SJCRH30 (cell line): ENCODE data around the gene SDR39U1. TPM values are rescaled to one million over a fixed set of nuclear protein-coding genes. Genes with fewer than 3 reads are reported as not detected.
"Not testable (repeated sequence)": the region's sequence is repeated elsewhere in the genome, so short reads cannot be mapped to it uniquely, and the experiment has no call there.

Experiments
- DNase-seq, 2 experiments: peaks; one replicate each; pipeline ENCODE4 v3.0.0-alpha.2; 2015 to 2020
- H3K27ac ChIP-seq: fragments of 250-450 bp; sonication (Bioruptor Pico); 2 replicates; pipeline ENCODE4 v1.5.1; 2020; ENCODE audit warnings: mild to moderate bottlenecking, moderate library complexity
- H3K27me3 ChIP-seq: fragments of 250-450 bp; sonication (Bioruptor Pico); 2 replicates; pipeline ENCODE4 v1.5.1; 2020; ENCODE audit warnings: mild to moderate bottlenecking, moderate library complexity
- H3K36me3 ChIP-seq: fragments of 250-450 bp; sonication (Bioruptor Pico); 2 replicates; pipeline ENCODE4 v1.5.1; 2020; ENCODE audit warnings: mild to moderate bottlenecking, moderate library complexity
- H3K4me1 ChIP-seq: fragments of 250-450 bp; sonication (Bioruptor Pico); 2 replicates; pipeline ENCODE4 v1.5.1; 2020; ENCODE audit warnings: mild to moderate bottlenecking, moderate library complexity
- H3K4me3 ChIP-seq: fragments of 250-450 bp; sonication (Bioruptor Pico); 2 replicates; pipeline ENCODE4 v1.5.1; 2020; ENCODE audit warnings: mild to moderate bottlenecking, moderate library complexity
- H3K9me3 ChIP-seq: fragments of 250-450 bp; sonication (Bioruptor Pico); replicated peaks from 2 replicates; pipeline ENCODE4 v1.5.1; 2020; ENCODE audit warnings: mild to moderate bottlenecking, moderate library complexity
- total RNA-seq: library from RNA; depleted of rRNA; stranded (reverse); fragments of >200 nt; shearing (Covaris generic); gene quantifications from 2 replicates; pipeline ENCODE4 v1.2.3, GENCODE V29; 2014; rRNA removed

The SDR39U1 gene, protein sequence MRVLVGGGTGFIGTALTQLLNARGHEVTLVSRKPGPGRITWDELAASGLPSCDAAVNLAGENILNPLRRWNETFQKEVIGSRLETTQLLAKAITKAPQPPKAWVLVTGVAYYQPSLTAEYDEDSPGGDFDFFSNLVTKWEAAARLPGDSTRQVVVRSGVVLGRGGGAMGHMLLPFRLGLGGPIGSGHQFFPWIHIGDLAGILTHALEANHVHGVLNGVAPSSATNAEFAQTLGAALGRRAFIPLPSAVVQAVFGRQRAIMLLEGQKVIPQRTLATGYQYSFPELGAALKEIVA
- 29.3 and 34.1 TPM in 2 replicates for total RNA-seq

DNA sequence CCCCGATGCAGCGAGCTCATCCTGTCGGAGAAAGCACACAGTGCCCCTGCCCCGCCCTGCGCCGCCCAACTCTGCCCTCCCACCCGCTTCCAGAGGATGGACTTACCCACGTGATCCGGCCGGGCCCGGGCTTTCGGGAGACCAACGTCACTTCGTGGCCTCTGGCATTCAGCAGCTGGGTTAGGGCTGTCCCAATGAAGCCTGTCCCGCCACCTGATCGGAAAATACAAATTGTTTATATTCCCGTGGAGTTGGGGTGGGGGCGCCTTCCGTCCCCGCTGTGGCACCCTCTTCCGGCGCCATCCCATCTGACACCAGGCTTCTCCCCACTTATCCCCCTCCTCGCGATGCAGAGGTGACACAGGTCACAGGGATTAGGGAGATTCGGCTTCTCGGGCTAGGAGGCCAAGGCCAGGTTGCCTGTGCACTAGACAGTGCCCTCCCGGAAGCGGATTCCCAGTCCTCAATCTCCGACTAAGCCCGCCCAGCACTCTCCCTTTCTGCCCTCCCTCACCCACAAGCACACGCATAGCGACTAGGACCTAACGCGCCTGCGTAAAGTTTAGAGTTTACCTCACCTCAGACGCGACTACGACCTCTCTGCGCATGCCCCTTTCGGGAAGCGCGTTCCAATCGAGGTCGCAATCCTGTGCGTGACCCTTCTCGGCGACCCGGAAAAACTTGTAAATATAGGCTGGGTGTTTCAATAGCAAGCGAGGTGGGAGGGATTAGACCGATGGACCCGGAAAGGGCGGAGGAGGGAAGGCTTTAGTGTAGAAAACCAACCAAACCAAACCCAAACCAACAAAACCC, at the start of gene SDR39U1:
TSS of gene SDR39U1 (minus strand) at position 537 of the 813 bp plus-strand sequence. CDS start at position 530, 7 bp downstream.
- no peaks in the 10 kb centered on the region for H3K9me3 ChIP-seq

DNA sequence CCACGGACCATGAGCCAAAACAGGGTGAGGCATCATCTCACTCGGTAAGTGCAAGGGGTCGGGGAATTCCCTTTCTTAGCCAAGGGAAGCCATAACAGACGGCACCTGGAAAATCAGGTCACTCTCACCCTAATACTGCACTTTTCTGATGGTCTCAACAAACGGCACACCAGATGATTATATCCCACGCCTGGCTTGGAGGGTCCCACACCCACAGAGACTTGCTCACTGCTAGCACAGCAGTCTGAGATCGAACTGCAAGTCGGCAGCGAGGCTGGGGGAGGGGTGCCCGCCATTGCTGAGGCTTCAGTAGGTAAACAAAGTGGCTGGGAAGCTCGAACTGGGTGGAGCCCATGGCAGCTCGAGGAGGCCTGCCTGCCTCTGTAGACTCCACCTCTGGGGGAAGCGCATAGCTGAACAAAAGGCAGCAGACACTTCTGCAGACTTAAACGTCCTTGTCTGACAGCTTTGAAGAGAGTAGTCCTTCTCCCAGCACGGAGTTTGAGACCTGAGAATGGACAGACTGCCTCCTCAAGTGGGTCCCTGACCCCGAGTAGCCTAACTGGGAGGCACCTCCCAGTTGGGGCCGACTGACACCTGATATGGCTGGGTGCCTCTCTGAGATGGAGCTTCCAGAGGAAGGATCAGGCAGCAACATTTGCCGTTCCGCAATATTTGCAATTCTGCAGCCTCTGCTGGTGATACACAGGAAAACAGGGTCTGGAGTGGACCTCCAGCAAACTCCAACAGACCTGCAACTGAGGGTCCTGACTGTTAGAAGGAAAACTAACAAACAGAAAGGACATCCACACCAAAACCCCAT, 49.2 kb upstream of the SDR39U1 start:
- H3K4me1 ChIP-seq, H3K9me3 ChIP-seq, DNase-seq, H3K36me3 ChIP-seq, H3K27ac ChIP-seq, H3K4me3 ChIP-seq, H3K27me3 ChIP-seq: not testable (repeated sequence)

More for the DNA sequence above, at the start of gene SDR39U1:
- H3K27me3 ChIP-seq, result no peaks in the 10 kb centered on the region
- peaks cover 8% of the 10 kb centered on the region for H3K4me1 ChIP-seq
- H3K27ac ChIP-seq, result peak within 1 kb of the TSS; percentile 95
- DNase-seq, result peak; percentile 98 to 99
- H3K36me3 ChIP-seq, result peaks cover 12% of the 10 kb centered on the region; the same call in 1 of the 2 replicates
- peak within 1 kb of the TSS; percentile 75 for H3K4me3 ChIP-seq

DNA sequence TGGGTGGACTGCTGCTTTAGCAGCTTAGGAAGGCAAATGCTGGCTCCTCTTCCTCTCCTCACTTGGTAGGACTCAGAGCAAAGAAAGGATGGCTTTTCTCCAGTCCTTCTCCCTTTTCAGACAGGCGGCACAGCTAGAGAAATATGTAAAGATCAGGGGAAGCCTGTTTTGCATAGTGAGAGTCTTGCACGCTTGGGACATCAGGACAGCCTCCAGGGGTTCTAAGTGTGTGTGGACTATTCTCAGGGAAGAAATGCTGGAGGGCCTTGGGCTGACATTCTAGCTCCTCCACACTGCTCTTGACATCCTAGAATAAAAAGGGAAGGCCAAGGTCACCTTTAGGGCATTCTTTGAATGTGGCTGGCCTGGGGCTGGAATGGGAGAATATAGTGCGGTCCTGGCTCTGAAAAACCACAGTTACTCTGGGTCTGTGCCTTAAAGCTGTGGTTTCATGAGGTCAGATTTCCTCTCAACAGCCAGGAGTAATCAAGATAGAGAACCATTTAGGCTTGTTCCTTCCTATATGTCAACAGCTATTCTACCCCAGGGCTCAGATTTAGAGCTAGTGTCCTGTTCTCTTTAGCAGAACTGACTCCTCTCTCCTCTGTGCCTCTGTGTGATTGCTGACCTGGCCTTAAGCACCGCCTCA, 41.2 kb upstream of the SDR39U1 start:
- Histone ChIP-seq H3K9me3 (no peaks in the 10 kb centered on the region), H3K4me3 (no peak overlapping the region), H3K4me1 (no peaks in the 10 kb centered on the region), H3K27me3 (no peaks in the 10 kb centered on the region), H3K27ac (no peak overlapping the region), H3K36me3 (no peaks in the 10 kb centered on the region)
- no peak for DNase-seq

DNA sequence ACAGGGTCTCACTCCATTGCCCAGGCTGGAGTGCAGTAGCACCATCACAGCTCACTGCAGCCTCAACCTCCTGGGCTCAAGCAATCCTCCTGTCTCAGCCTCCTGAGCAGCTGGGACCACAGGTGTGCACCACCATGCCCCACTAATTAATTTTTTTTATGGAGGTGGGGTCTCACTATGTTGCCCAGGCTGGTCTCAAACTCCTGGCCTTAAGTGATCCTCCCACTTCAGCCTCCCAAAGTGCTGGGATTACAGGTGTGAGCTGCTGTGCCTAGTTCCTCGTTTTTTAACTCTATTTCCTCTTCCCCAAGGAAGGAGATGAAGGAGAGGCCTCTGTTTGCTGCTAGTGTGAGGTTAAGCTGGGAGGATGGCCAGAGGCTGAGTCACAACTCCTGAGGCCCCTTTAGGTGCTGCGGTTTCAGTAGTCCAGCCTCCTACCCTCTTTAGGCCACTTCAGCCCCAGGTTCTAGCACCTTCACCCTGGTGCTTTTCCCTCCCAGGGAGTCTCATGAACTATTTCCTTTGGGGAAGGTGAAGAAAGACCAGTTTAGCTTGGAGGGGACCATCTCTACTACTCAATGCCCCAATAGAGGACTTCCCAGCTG, 40.2 kb upstream of the SDR39U1 start:
- not testable (repeated sequence) for H3K36me3 ChIP-seq, H3K4me3 ChIP-seq, H3K27me3 ChIP-seq, H3K27ac ChIP-seq, H3K9me3 ChIP-seq, DNase-seq, H3K4me1 ChIP-seq

DNA sequence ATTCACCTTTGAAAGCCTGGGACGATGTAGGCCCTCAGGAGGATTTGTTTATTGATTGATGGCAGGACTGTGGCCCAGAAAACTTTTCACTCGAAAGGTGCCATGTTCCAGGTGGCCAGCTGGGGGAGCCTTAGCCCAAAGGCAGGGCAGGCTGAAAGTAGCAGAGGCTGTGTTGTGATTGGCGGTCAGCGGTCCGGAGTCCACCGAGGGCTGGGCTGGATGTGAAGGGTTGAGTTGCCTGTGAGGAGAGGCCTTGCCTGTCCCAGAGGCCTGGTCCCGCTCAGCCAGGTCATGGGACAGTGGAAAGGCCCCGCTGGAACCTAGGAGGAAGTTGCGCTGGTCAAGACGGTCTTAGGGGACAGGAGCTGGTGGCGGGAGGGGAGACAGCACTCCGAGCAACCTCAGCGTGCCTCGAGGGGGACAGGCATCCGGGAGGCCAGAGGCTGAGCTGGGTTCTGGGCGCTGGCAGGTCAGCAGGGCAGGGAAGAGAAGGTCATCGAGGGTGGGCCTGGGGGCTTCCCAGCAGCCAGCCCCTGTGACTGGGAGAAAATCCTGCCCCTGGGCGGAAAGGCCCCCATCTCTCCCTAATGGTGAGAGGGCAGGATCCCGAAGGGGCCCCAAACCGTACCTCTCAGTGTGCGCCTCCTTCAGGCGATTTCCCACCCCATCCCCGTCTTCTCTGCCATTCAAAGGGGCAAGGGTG, 39.2 kb upstream of the SDR39U1 start:
- Histone ChIP-seq H3K9me3 (no peaks in the 10 kb centered on the region), H3K27ac (no peak overlapping the region), H3K4me1 (no peaks in the 10 kb centered on the region), H3K4me3 (no peak overlapping the region), H3K27me3 (no peaks in the 10 kb centered on the region), H3K36me3 (no peaks in the 10 kb centered on the region)
- peak; percentile 38 to 57 for DNase-seq

DNA sequence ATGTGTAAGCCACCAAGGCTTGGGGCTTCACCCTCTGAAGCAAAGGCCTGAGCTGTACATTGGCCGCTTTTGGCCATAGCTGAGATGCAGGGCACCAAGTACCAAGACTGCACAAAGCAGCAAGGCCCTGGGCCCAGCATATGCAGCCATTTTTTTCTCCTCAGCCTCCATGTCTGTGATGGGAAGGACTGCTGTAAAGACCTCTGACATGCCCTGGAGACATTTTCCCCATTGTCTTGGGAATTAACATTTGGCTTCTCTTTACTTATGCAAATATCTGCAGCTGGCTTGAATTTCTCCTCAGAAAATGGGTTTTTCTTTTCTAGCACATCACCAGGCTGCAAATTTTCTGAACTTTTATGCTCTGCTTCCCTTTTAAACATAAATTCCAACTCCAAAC, 37.4 kb upstream of the SDR39U1 start:
- H3K36me3 ChIP-seq, H3K27me3 ChIP-seq, H3K4me1 ChIP-seq, H3K9me3 ChIP-seq, H3K27ac ChIP-seq, H3K4me3 ChIP-seq, DNase-seq: not testable (repeated sequence)

DNA sequence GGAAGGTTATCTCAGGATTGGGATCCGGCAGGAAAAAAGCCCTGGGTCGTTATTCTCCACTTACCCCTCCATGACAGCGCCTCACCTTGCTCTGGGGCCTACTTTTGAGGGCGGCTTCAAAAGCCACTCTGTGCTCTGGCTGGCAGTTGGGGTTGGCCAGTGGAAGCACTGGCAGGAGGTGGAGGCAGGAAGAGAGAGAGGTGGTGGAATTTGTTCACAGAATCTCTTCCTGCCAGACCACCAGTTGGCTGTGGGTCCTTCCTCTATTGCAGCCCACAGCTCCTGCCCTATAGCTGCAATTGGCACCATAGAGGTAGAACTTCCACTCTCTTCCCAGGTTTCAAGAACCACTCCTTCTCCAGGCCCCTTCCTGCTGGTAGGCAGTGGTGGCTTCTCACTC, 32.7 kb upstream of the SDR39U1 start:
- no peaks in the 10 kb centered on the region for H3K27me3 ChIP-seq
- no peak overlapping the region for H3K27ac ChIP-seq
- H3K36me3 ChIP-seq, result no peaks in the 10 kb centered on the region
- H3K9me3 ChIP-seq, result no peaks in the 10 kb centered on the region; the same call in 1 of the 2 replicates
- DNase-seq, result no peak
- H3K4me3 ChIP-seq, result no peak overlapping the region
- no peaks in the 10 kb centered on the region for H3K4me1 ChIP-seq

DNA sequence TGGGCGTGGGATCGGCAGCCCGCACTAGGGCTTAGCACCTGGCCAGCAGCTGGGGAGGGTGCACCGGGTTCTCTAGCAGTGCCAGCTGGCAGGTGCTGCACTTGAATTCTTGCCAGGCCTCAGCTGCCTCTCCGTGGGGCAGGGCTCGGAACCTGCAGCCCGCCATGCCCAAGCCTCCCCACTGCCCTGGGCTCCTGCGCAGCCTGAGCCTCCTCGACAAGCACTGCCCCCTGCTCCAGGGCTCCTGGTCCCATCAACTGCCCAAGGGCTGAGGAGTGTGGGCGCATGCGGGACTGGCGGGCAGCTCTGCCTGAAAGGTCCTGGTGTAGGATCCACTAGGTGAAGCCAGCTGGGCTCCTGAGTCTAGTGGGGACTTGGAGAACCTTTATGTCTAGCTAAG, 30.6 kb upstream of the SDR39U1 start:
- DNase-seq, result no peak
- no peak overlapping the region for H3K4me3 ChIP-seq
- H3K4me1 ChIP-seq, result no peaks in the 10 kb centered on the region
- no peak overlapping the region for H3K27ac ChIP-seq
- no peaks in the 10 kb centered on the region for H3K36me3 ChIP-seq
- no peaks in the 10 kb centered on the region; the same call in 1 of the 2 replicates for H3K9me3 ChIP-seq
- H3K27me3 ChIP-seq, result no peaks in the 10 kb centered on the region

DNA sequence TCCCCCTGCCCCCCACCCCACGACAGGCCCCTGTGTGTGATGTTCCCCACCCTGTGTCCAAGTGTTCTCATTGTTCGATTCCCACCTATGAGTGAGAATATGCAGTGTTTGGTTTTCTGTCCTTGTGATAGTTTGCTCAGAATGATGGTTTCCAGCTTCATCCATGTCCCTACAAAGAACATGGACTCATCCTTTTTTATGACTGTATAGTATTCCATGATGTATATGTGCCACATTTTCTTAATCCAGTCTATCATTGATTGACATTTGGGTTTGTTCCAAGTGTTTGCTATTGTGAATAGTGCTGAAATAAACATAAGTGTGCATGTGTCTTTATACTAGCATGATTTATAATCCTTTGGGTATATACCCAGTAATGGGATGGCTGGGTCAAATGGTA, 27.9 kb upstream of the SDR39U1 start:
- H3K9me3 ChIP-seq, H3K4me3 ChIP-seq, H3K27me3 ChIP-seq, DNase-seq, H3K36me3 ChIP-seq, H3K27ac ChIP-seq, H3K4me1 ChIP-seq: not testable (repeated sequence)

DNA sequence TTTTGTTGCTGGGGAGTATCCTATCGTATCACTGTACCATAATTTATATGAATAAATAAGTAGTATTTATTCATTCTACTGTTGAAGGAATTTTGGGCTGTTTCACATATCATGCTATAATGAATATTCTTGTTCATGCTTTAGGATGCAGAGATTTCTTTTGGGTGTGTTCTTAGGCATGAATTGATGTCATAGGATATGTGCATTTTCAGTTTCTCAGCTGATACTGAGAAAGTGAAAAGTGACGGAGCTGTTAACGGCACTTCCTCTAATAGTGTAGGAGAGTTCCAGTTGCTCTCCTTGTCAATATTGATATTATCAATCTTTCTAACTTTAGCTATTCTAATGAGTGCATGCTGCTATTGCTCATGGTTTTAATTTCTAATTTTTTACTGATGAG, 23.2 kb upstream of the SDR39U1 start:
- Histone ChIP-seq H3K9me3 (no peaks in the 10 kb centered on the region), H3K36me3 (no peaks in the 10 kb centered on the region), H3K4me1 (no peaks in the 10 kb centered on the region), H3K27ac (no peak overlapping the region), H3K4me3 (no peak overlapping the region), H3K27me3 (no peaks in the 10 kb centered on the region)
- DNase-seq, result no peak

DNA sequence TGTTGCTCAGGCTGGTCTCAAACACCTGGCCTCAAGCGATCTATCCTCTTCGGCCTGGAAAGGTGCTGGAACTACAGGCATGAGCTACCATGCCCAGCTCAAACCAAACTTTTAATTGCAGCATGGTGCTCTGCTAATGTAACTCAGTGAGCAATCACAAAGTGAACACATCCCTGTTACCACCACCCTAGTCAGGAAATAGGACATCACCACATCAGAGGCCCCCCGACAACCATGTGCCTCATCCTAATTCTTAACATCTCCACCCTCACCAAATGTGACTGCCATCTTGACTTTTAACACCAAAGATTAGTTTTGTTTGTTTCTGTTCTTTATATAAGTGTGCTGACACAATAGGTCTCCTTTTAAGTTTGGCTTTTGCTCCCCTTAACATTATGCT, 22.8 kb upstream of the SDR39U1 start:
- no peak overlapping the region for H3K4me3 ChIP-seq
- no peaks in the 10 kb centered on the region for H3K36me3 ChIP-seq
- H3K9me3 ChIP-seq, result no peaks in the 10 kb centered on the region
- no peaks in the 10 kb centered on the region for H3K27me3 ChIP-seq
- H3K27ac ChIP-seq, result no peak overlapping the region
- no peaks in the 10 kb centered on the region for H3K4me1 ChIP-seq
- DNase-seq, result no peak

DNA sequence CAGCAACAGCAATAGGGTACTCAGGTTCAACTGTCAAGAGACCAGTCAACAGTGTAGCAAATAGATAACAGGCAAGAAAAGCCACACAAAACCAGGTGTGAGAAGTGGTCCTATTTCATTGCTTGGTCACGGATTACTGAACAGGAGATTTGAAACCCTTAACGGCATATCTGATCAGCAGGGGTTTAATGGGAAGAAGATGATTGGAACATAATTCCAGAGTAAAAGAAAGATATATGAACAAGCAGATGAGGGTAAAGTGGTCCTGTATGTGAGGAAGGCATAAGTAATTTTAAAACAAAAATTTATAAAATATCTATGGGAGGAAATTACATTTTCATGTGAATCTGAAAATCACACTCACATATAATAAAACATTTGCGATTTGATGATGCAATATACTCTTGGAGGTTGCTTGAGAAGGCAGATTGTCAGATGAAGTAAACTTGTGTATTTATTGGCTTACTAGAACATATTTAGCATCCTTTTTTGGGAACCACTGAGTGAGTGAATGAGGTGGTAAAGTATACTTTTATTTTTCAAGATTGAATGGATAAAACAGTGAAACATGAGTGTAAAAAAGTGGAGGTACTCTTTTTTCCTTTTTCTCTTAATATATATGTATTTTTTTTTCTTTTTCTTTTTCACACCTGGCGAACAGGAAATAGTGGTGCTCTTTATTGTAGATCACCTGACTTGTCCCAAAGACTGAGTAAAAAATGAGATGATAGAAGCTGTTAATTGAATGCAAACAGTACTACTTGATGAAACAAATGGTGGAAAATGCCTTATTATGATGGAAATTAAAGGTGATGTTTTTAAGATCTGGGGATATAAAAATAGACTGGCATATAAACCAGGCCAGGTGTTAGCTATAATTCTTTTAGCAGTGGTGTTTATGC, 21.6 kb upstream of the SDR39U1 start:
- H3K27me3 ChIP-seq, result no peaks in the 10 kb centered on the region
- H3K4me1 ChIP-seq, result no peaks in the 10 kb centered on the region
- no peak overlapping the region for H3K27ac ChIP-seq
- no peak for DNase-seq
- no peak overlapping the region for H3K4me3 ChIP-seq
- no peaks in the 10 kb centered on the region for H3K9me3 ChIP-seq
- no peaks in the 10 kb centered on the region for H3K36me3 ChIP-seq
